Activated CD8-positive, alpha-beta T cell treated with anti-CD3 and anti-CD28 coated beads for 36 hours (primary cell): ENCODE results near the gene ABCG1. TPM values are rescaled to one million over a fixed set of nuclear protein-coding genes. Genes with fewer than 3 reads are reported as not detected.

ENCODE experiments used
- ATAC-seq: fragments of 200-7000 bp; cut with Tn5 transposase; one replicate; pipeline ENCODE4 v1.10.0; 2021; ENCODE audit warnings: mild to moderate bottlenecking, moderate library complexity
- CTCF ChIA-PET: fragments of 350-600 bp; sonication (Branson Sonifier 250); formaldehyde crosslinking; loops from one replicate; lab custom pipeline; 2021; ENCODE audit warnings: antibody characterized with exemption; lab: Charles Lee
- POLR2A ChIA-PET: fragments of 350-600 bp; sonication (Branson Sonifier 250); formaldehyde crosslinking; loops from one replicate; lab custom pipeline; 2021; ENCODE audit warnings: antibody characterized with exemption; lab: Charles Lee
- DNase-seq: peaks from one replicate; pipeline ENCODE4 v3.0.0-alpha.2; 2020
- H3K27ac Mint-ChIP-seq: one replicate; pipeline ENCODE4 v1.8.0; 2021; ENCODE audit warnings: mild to moderate bottlenecking, mixed read lengths
- H3K27me3 Mint-ChIP-seq: one replicate; pipeline ENCODE4 v1.8.0; 2021; ENCODE audit warnings: mixed read lengths
- H3K36me3 Mint-ChIP-seq: one replicate; pipeline ENCODE4 v1.8.0; 2021; ENCODE audit warnings: low read depth, mixed read lengths
- H3K4me1 Mint-ChIP-seq: one replicate; pipeline ENCODE4 v1.8.0; 2021; ENCODE audit warnings: low read depth, mixed read lengths
- H3K4me3 Mint-ChIP-seq: one replicate; pipeline ENCODE4 v1.8.0; 2021; ENCODE audit warnings: mild to moderate bottlenecking, moderate library complexity, mixed read lengths
- H3K9me3 Mint-ChIP-seq: one replicate; pipeline ENCODE4 v1.8.0; 2021; ENCODE audit warnings: mixed read lengths
- intact Hi-C: fragments of 100-400 bp; cut with micrococcal nuclease; formaldehyde crosslinking; loops from one replicate; pipeline ENCODE4 v1.10.0; 2022
- total RNA-seq, 2 experiments: library from RNA; stranded (reverse); gene quantifications; one replicate each; pipeline ENCODE4 v1.2.3, GENCODE V29; 2021
- TF ChIP-seq, protein P1 (sequence below): fragments of 200-600 bp; IDR thresholded peaks from one replicate; pipeline ENCODE4 v1.8.0; 2022; ENCODE audit warnings: antibody characterized with exemption, mild to moderate bottlenecking

ABCG1 gene
- total RNA-seq, 2 experiments from 2014 or later: 12.1 to 12.7 TPM

DNA sequence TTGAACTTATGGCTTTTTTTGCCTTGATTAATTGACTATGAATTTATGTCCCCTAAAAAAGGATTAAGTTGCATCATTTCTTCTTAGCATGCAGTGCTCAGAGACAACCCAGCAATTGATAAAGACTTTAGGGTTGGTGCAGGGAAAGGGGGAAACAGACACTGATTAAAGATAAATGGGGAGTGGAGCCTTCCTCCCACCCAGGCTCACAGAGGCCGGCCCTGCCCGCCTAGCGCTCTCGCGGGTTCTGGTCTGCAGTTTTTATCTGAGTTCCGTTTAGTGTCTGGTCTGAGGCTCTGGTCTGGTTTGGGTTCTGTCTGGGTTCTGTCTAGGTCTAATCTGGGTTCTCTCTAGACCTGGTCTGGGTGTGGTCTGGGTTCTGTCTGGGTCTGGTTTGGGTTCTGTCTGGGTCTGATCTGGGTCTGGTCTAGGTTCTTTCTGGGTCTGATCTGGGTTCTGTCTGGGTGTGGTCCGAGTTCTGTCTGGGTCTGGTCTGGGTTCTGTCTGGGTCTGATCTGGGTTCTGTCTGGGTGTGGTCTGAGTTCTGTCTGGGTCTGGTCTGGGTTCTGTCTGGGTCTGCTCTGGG lies 48.1 kb downstream of the ABCG1 start:
- Mint-ChIP-seq H3K36me3 (peaks cover 1% of the 10 kb centered on the region), H3K27ac (peak overlapping the region; percentile 55), H3K27me3 (no peaks in the 10 kb centered on the region), H3K9me3 (no peaks in the 10 kb centered on the region), H3K4me1 (peaks cover 28% of the 10 kb centered on the region), H3K4me3 (no peak overlapping the region)
- TF ChIP-seq, protein P1, sequence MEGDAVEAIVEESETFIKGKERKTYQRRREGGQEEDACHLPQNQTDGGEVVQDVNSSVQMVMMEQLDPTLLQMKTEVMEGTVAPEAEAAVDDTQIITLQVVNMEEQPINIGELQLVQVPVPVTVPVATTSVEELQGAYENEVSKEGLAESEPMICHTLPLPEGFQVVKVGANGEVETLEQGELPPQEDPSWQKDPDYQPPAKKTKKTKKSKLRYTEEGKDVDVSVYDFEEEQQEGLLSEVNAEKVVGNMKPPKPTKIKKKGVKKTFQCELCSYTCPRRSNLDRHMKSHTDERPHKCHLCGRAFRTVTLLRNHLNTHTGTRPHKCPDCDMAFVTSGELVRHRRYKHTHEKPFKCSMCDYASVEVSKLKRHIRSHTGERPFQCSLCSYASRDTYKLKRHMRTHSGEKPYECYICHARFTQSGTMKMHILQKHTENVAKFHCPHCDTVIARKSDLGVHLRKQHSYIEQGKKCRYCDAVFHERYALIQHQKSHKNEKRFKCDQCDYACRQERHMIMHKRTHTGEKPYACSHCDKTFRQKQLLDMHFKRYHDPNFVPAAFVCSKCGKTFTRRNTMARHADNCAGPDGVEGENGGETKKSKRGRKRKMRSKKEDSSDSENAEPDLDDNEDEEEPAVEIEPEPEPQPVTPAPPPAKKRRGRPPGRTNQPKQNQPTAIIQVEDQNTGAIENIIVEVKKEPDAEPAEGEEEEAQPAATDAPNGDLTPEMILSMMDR: no peak
- CTCF ChIA-PET: interaction anchor here (1.7 to 8.7 kb wide), 3 partner anchors 7 to 122 kb away, joined by 8 to 71 read pairs (median 10); no protein-coding TSS in a partner anchor
- intact Hi-C loops: no loop called here
- no peak for ATAC-seq
- DNase-seq: no peak
- POLR2A ChIA-PET: interaction anchor here (1.2 kb wide), 1 partner anchor 32 kb away, joined by 4 read pairs; no protein-coding TSS in a partner anchor

DNA sequence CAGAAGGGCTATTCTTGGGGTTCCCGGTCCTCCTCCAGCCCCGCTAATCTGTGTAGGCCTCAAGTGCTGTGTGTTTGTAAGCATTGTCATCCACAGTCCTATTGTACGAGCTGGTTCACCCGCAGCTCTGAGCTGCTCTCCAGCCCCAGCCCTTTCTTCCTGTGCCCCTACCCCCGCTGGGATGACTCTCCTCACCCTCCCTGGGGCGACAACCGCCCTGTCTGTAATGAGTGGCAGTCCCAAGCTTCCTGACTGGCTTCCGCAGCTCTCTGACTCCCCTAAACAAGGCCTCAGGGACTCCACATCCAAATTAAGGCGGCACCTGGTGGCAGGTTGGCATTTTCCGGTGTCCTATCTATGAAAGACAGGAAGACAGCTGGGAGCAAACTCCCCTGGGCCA lies 50.4 kb downstream of the ABCG1 start:
- ATAC-seq (peak; percentile 34), DNase-seq (no peak)
- Mint-ChIP-seq H3K36me3 (peaks cover 1% of the 10 kb centered on the region), H3K4me3 (no peak overlapping the region), H3K27ac (peak overlapping the region; percentile 31), H3K4me1 (peaks cover 26% of the 10 kb centered on the region), H3K9me3 (no peaks in the 10 kb centered on the region), H3K27me3 (no peaks in the 10 kb centered on the region)
- ChIA-PET CTCF (interaction anchor here (1.3 to 8.7 kb wide), 6 partner anchors 9 to 181 kb away, joined by 3 to 71 read pairs (median 8); no protein-coding TSS in a partner anchor), POLR2A (interaction anchor here (1.1 kb wide), 1 partner anchor 49 kb away, joined by 3 read pairs; no protein-coding TSS in a partner anchor)
- intact Hi-C loops: no loop called here
- TF ChIP-seq, protein P1: no peak

DNA sequence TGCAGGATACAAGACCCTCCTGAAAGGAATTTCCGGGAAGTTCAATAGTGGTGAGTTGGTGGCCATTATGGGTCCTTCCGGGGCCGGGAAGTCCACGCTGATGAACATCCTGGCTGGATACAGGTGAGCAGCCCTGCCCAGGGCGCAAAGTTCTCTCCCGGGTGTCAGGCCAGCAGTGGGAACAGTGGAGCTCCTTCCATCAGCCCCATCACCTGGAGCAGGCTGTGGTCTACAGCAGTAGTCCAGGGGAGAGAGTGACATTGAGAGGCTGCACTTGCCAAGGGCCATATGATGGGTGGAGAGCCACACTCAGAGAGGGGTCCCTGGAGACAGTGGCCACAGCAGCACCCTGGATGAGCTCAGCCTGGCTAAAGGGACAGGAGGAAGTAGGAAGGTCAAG lies 52.1 kb downstream of the ABCG1 start:
- ChIA-PET CTCF (interaction anchor here (0.7 to 8.7 kb wide), 6 partner anchors 11 to 125 kb away, joined by 3 to 71 read pairs (median 7); no protein-coding TSS in a partner anchor), POLR2A (interaction anchor here (0.7 kb wide), 1 partner anchor 435 kb away, joined by 3 read pairs; no protein-coding TSS in a partner anchor)
- ATAC-seq: no peak
- intact Hi-C loops: no loop called here
- TF ChIP-seq, protein P1: no peak
- DNase-seq: no peak
- peaks cover 25% of the 10 kb centered on the region for H3K4me1 Mint-ChIP-seq
- no peak overlapping the region for H3K4me3 Mint-ChIP-seq
- no peaks in the 10 kb centered on the region for H3K9me3 Mint-ChIP-seq
- H3K27me3 Mint-ChIP-seq: no peaks in the 10 kb centered on the region
- H3K36me3 Mint-ChIP-seq: peaks cover 1% of the 10 kb centered on the region
- H3K27ac Mint-ChIP-seq: peak overlapping the region; percentile 39

DNA sequence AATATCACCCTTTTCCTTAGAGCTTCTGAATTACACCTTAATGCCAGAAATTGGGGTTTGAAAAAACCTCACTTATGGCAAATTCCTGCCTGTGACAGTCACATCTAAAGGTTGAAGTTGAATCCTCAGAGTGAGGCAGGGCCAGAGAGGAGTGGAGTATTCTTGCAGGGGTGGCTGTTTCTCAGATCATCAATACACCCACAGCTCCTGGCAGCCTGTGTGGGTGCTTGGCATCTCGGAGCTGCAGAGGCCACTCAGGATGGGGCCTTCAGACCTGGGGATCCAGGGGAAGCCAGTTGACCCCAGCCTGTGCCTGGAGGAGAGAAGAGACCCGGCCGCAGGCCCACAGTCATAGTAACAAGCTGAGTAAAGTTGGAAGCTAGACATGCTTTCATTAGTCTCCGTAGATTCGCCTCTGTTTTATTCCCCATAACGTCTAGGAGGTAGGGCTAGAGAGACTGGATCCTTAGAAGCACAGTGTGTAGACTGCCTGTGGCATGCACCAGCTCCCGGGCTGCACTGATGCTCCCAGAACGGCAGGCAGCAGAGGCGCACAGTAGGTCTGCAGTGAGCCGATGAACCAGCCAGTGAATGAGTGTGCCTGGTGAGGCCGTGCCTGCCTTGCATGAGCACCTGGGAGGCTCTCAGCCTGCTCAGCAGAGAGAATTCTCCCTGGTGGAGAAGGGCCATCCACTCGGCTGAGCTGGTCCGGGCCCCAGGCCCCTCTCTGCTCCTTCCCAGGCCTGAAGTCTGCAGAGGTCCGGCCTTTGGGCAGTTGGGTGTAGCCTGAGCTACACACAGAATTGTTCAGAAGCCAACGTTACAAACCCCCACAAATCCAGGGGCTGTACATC lies 53.4 kb downstream of the ABCG1 start:
- Mint-ChIP-seq H3K4me1 (peaks cover 18% of the 10 kb centered on the region), H3K27ac (no peak overlapping the region), H3K27me3 (no peaks in the 10 kb centered on the region), H3K9me3 (no peaks in the 10 kb centered on the region), H3K4me3 (no peak overlapping the region), H3K36me3 (peaks cover 1% of the 10 kb centered on the region)
- ChIA-PET CTCF (interaction anchor here (1.2 to 8.7 kb wide), 4 partner anchors 12 to 126 kb away, joined by 3 to 71 read pairs (median 6); no protein-coding TSS in a partner anchor), POLR2A (no interaction called here)
- intact Hi-C loops: no loop called here
- ATAC-seq (no peak), DNase-seq (no peak)
- TF ChIP-seq, protein P1: no peak
